ENCODE results near the gene LCE2B.
"Not testable (repeated sequence)": the region's sequence is repeated elsewhere in the genome, so short reads cannot be mapped to it uniquely, and the experiment has no call there.

LCE2B gene, protein sequence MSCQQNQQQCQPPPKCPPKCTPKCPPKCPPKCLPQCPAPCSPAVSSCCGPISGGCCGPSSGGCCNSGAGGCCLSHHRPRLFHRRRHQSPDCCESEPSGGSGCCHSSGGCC

DNA sequence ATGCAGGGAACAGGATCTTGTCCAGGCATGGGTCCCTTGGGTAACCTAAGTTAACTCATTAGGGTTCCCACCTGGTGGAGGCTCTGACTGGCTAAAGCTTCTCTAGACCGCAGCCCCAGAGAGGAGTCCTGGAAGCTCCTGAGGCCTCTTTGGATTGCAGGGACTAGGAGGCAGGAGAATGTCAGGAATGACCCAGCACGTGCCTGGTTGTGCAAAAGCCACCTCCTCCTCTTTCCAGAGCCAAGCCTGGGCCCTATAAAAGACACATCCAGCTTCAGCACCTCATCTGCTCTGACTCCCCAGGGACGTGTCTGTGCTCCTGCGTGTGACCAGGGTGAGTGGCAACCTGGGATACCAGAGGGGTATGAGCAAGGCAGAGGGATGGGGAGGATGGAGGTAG, at the start of gene LCE2B:
Gene LCE2B (plus strand): TSS at position 301 of the 400 bp plus-strand sequence. CDS start 721 bp downstream, outside the sequence.
- DNase-seq (ENCODE audit: low spot score): not testable (repeated sequence)

DNA sequence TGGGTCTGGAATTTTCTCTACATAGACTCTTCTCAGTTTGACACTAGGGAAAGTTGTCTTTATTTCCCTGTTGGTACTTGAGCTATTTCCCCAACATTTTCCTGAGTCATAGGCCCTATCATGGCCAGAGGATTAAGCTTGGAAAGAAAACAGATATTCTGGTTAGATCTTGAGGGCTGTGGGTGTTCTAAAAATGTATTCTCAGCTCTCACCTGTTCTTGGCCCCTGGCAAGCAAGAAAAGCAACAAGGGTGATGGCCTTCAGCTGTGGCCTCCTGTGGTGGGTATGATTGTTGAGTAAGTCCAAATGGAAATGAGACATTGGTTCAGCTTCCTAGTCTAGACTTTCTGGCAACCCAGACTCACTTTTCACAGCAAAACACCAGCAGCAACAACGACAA, 45.6 kb upstream of the LCE2B start:
- DNase-seq (ENCODE audit: low spot score): no peak

DNA sequence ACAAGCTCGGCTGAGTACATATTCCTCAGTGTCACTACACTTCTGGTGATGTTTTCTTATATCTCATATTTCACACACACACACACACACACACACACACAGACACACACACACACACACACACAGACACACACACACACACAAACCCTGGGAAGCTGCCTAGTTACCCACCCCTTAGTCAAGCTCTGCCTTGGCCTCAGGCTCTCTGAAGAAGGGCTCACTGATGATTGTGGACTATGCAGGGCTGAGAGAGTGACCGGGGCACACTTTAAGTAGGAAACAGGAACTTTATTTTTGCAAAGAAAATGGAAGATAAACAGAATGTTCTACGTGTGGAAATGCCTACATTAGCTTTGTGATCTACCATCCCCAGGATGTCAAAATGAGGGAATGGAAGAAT, 42.0 kb upstream of the LCE2B start:
- no peak for DNase-seq (ENCODE audit: low spot score)

DNA sequence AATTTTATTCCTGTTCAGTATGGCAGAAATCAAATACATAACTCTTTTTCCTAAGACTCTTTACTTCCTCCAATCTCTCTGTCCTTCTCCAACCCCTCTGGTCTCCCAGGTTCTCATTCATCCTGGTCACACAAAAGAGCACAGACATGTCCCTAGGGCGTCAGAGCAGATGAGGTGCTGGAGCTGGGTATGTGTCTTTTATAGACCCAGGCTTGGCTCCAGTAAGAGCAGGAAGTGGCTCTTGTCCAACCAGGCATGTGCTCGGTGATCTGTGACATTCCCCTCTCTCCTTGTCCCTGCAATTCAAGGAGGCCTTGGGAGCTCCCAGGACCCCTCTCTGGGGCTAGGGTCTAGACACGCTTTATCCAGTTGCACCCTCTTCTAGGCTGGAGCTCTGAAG, 40.8 kb upstream of the LCE2B start:
- no peak for DNase-seq (ENCODE audit: low spot score)

DNA sequence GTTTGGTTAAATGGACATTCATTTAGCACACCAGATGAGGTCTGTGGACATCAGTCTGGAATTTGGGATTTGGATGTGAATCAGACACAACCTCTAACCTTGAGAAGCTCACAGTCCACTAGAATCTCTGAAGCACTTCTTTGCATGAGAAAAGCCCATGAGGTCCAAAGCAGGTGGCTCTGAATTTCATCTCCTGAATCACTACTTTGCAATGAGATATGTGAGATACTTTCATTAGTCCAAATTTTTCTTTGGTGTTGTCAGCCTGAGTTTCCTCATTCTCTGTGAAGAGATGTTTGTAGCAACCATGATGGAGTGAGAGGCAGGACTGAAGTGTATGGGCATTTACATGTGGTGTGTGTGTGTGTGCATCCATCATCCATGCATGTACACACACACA, 39.3 kb upstream of the LCE2B start:
- peak; percentile 12 for DNase-seq (ENCODE audit: low spot score)

DNA sequence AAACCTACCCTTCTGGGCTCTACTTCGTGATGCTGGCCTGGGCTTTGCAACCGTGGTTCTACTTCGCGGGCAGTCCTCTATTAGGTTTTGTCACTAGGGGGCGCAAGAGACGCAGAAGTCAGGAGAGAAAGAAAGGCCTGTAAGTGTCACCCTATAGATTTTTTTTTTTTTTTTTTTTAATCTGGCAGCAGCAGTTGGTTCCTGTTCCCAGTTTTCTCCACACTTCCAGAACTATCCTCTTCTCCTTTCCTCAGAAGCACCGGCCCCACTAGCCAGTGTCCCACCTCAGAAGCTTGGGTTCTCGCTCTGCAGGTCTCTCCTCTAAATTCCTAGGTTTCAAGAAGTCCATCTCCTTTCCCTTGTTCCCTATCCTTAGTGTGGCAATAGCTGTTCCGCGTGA, 31.8 kb upstream of the LCE2B start:
- DNase-seq (ENCODE audit: low spot score): peak; percentile 73

DNA sequence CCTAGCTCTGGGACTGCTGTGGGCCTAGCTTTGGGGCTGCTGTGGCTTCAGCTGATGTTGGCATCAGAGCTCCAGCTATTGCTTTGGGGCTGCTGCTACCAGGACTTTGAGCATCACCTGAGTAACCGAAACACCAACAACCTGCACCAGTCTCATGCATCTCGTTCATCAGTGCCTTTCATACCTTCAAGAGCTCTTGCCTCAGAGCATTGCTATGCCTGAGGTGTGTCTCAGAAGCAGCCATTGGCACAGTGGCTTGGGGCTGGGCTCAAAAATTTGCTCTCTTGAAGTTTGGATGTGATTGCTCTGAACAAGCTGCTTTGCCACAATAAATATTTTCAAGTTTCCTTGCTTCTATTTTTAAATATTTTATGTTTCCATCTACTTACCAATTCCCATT, 29.5 kb upstream of the LCE2B start:
- no peak for DNase-seq (ENCODE audit: low spot score)

DNA sequence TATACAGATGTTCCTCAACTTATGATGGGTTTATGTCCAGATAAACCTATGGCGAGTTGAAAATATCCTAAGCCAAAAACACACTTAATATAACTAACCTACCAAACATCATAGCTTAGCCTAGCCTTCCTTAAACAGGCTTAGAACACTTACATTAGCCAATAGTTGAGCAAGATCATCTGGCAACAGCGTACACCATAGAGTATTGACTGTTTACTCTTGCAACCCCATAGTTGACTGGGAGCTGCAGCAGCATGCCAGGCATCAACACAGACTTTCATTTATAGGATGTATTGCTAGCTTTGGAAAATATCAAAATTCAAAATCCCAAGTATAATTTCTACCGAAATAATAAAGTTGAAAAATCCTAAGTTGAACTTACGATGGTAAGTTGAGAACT, 28.2 kb upstream of the LCE2B start:
- no peak for DNase-seq (ENCODE audit: low spot score)

DNA sequence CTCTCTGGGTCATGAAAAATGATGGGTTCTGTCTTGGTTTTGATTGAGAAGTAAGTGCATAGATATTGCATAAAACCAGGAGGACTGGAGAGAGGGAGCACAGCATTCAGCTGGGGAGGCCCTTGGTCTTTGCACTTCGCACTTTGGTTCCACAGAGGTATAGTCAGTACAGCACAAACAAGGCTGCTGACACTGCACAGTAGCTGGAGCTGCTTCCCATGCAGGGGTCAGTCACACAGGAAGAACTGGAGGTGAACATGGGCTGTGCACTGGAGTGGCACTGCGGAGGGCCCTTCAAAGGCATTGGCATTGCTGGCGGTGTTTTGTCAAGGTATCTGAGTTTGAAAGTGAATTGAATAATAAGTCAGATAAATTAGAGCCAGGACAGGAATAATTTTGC, 27.3 kb upstream of the LCE2B start:
- DNase-seq (ENCODE audit: low spot score): no peak

DNA sequence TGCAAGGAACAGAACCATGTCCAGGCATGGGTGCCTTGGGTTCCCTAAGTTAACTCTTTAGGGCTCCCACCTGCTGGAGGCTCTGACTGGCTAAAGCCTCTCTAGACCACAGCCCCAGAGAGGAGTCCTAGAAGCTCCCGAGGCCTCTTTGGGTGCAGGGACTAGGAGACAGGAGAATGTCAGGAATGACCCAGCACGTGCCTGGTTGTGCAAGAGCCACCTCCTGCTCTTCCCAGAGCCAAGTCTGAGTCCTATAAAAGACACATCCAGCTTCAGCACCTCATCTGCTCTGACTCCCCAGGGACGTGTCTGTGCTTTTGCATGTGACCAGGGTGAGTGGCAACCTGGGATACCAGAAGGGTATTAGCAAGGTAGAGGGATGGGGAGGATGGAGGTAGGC, 22.8 kb upstream of the LCE2B start, which contains the start of gene LCE2D:
Gene LCE2D (plus strand): TSS at position 283 of the 400 bp plus-strand sequence. CDS start 726 bp downstream, outside the sequence.
- DNase-seq (ENCODE audit: low spot score): no peak

DNA sequence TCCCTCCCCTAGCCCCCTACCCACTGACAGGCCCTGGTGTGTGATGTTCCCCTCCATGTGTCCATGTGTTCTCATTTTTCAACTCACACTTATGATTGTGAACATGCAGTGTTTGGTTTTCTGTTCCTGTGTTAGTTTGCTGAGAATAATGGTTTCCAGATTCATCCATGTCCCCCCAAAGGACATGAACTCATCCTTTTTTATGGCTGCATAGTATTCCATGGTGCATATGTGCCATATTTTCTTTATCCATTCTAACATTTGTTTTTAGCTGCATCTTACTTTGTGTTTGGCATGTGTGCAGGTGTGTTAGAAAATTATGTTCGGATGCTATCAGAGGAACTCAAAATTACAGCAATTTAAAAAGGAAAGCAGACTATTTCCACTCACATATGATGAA, 19.8 kb upstream of the LCE2B start:
- not testable (repeated sequence) for DNase-seq (ENCODE audit: low spot score)

DNA sequence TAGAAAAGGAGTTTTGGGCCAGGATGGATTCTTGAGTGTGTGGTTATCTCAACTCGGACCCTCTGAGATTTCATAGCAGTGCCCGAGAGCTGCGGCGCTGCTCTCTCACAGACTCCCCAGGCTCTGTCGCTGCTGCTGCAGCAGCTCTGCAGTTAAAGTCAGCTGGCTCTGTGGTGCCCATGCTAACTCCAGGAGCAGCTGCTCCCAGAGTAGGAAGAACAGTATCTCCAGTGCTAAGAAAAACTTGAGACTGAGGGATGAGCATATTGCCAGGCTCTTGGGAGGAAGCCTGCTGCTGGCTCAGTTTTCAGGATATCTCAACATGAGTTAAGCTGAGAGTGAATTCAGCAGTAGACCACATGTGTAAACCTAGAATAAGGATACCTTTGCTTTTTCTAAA, 18.3 kb upstream of the LCE2B start:
- no peak for DNase-seq (ENCODE audit: low spot score)

DNA sequence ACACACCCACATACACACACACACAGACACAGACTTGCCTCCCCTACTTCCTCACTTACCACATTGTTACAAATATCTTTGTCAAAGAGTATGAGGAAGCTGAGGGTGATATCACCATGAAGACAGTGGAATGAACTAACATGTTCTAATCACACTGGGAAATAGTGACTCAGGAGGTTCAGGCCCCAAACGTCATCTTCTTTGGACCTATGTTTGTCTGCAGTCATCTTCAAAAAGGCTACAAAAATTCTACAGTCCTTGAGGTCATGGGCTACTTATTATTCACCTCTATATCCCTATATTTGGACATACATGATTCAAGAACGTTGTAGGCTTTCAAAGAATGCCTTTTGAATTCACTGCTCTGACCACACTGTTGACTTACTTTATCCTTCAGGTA, 12.9 kb upstream of the LCE2B start:
- DNase-seq (ENCODE audit: low spot score): no peak

DNA sequence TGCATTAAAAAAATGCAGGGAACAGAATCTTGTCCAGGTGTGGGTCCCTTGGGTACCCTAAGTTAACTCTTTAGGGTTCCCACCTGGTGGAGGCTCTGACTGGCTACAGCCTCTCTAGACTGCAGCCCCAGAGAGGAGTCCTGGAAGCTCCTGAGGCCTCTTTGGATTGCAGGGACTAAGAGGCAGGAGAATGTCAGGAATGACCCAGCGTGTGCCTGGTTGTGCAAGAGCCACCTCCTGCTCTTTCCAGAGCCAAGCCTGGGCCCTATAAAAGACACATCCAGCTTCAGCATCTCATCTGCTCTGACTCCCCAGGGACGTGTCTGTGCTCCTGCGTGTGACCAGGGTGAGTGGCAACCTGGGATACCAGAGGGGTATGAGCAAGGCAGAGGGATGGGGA, 10.9 kb upstream of the LCE2B start, which contains the start of gene LCE2C:
Gene LCE2C (plus strand): TSS at position 297 of the 400 bp plus-strand sequence. CDS start 737 bp downstream, outside the sequence.
- not testable (repeated sequence) for DNase-seq (ENCODE audit: low spot score)

DNA sequence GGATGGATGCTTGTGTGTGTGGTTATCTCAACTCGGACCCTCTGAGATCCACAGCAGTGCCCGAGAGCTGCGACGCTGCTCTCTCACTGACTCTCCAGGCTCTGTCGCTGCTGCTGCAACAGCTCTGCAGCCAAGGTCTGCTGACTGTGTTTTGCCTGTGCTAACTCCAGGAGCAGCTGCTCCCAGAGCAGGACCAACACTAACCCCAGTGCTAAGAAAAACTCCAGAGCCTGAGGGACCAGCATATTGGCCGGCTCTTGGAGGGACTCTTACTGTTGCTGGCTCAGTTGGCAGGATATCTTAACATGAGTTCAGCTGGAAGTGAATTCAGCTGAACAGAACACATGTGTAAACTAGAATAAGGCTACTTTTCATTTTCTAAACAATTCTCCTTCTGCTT, 6.5 kb upstream of the LCE2B start:
- no peak for DNase-seq (ENCODE audit: low spot score)

DNA sequence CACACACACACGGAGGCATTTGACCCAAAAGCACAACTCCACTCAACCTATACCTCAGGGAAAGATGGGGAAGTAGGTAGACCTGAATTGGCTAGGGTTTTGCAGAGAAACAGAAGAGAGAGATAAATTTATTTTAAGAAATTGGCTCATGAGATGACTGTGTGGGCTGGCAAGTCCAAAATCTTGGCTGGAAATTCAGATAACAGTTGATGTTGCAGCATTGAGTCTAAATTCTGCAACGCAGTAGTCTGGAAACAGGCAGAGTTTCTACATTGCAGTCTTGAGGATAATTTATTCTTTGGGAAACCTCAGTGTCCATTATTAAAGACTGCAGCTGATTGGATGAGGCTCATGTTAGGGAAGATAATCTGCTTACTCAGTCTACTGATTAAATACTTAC, 4.3 kb upstream of the LCE2B start:
- no peak for DNase-seq (ENCODE audit: low spot score)

DNA sequence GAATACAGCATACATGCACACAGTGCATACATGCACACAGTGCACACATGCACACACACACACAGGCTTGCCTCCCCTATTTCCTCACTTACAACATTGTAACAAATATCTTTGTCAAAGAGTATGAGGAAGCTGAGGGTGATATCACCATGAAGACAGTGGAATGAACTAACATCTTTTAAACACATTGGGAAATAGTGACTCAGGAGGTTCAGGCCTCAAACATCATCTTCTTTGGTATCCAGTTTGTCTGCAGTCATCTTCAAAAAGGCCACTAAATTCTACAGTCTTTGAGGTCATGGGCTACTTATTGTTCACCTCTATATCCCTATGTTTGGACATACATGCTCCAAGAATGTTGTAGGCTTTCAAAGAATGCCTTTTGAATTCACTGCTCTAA, 2.1 kb upstream of the LCE2B start:
- no peak for DNase-seq (ENCODE audit: low spot score)

DNA sequence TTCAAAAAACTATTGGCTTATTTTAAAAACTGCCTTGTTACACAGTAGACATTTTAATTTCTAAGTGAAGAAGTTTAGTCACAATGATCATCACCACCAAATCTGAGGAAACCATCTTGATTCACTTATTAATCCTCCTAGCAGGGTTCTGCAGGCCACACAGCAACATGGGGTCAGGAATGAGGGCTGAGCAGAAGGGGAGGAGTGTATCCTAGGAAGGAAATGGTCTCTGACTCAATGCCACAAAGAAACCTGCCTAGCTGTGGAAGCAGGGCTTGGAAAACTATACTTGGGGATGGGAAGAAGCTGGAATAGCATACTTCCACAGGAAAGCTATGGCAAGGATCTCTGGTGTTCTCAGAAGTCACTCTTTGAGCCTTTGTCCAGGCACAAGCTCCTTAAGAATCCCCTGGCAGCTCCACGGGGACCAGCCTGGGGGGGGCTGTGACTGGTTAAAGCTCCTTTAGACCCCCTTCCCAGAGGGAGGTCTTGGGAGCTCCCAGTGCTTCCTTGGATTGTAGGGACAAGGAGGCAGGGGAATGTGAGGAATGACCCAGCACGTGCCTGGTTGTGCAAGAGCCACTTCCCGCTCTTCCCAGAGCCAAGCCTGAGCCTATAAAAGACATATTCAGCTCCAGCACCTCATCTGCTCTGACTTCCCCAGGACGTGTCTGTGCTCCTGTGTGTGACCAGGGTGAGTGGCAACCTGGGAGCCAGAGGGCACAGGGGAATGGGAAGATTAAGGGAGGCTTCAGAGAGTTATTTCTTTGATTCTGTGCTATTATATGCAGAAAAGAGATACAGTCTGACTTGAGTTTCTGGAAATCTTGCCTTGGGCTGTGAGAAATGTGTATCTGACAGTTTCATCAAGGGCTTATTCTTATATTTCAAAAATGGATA, 12.0 kb downstream of the LCE2B start, which contains the start of gene LCE2A:
Gene LCE2A (plus strand): TSS at position 645 of the 900 bp plus-strand sequence. CDS start 557 bp downstream, outside the sequence.
- peak; percentile 34 for DNase-seq (ENCODE audit: low spot score)

DNA sequence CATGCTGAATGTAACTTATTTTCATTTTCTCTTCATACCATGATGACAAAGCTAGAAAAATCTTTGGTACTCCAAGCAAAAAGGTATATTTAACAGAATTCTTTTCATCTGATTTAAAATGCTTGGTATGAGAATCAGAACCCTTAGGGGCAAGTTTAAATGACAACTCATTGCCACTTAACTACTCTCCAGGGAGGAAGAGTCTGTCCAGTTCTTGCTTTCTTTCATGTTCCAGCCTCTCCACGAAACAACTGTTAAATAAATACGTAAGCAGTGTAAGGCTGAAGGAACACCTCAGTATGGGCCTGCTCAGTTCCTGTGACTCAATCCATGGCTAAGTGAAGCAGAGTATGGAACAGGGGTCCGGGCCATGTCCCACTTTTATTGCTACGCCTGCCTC, 13.8 kb downstream of the LCE2B start:
- DNase-seq (ENCODE audit: low spot score): no peak

DNA sequence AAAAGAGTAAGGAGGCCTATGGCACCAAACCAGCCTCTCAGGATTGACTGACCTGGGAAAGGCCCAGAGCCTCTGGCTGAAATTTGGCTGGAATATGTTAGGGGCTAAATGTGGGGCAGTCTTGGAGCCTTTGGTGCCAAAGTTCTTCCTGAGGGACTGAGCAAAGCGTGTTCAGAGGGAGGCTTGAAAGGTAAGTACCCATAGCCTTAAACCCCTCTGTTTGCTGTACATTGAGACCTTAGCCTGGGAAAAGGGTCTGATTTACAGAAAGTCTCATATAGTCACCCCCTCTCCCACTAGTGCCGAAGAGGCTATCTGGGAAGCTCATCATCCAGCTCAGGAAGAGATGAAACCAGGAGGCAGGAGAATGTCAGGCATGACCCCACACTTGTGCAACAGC, 21.9 kb downstream of the LCE2B start, which contains the start of gene LCE4A:
Gene LCE4A (plus strand): TSS at position 301 of the 400 bp plus-strand sequence. CDS start 916 bp downstream, outside the sequence.
- no peak for DNase-seq (ENCODE audit: low spot score)

DNA sequence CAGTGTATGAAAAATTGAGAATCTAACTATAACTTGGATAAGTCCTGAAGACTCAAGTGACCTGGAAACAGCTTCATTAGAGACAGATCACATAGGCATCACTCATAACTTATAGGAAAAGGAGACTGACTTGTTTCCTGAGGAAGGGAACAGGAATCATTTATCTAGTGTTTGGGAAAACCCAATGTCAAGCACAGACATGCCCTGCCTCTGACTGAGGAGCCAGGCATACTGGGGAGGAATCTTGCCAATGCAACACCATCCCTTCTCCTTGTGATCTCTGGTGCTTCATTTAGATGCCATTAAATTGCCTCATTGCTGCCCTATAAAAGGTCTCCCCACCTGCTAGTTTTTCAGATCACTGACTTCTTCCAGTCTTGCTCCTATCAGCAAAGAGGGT, 32.3 kb downstream of the LCE2B start:
- no peak for DNase-seq (ENCODE audit: low spot score)

DNA sequence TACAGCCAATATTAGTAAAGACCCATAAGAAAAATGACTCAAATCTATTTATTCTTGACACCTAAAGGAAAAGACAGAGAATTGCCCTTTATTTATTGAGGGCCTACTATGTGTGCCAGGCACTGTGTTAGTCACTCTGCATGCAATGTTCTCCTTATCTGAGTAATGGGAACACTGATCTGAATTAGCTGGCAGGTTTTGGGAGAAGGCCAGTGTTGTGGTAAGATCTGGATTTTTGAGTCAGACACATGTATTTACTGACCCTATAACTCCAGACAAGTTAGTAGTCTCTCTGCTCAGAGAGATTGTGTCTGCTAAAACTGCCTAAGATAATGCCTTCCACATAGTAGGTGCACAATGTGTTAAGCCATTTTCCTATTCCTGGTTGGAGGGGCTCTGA, 39.3 kb downstream of the LCE2B start:
- DNase-seq (ENCODE audit: low spot score): no peak

DNA sequence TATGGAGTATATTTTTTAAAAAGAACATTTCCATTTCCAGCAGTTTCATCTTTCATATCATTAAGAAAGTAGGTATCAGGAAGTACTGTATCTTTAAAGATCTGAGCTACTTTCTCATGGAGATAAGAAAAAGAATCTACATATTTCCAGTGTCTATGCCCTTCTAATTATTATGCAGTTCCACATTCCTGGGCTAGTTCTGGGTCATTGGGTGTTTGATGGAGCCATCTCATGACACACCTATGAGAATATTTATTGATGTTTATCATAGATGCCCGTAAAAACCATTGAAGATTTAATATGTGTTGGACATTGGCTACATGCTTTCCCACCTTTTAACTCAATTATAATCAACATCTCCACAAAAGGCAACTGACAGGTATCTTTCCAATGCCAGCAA, 43.1 kb downstream of the LCE2B start:
- DNase-seq (ENCODE audit: low spot score): no peak

Data from AG08396 (cell line).